GM18858 (cell line): Measurements from ENCODE around the gene RASGRP2.

Source experiments
- ATAC-seq: cut with Tn5 transposase; IDR thresholded peaks from one replicate; pipeline ENCODE4 v1.9.1; 2021; ENCODE audit not compliant: unreplicated experiment

Gene RASGRP2

GRCh38 chr11:64742087-64742888, 1.7 kb downstream of the RASGRP2 start:
- ATAC-seq: no peak

DNA sequence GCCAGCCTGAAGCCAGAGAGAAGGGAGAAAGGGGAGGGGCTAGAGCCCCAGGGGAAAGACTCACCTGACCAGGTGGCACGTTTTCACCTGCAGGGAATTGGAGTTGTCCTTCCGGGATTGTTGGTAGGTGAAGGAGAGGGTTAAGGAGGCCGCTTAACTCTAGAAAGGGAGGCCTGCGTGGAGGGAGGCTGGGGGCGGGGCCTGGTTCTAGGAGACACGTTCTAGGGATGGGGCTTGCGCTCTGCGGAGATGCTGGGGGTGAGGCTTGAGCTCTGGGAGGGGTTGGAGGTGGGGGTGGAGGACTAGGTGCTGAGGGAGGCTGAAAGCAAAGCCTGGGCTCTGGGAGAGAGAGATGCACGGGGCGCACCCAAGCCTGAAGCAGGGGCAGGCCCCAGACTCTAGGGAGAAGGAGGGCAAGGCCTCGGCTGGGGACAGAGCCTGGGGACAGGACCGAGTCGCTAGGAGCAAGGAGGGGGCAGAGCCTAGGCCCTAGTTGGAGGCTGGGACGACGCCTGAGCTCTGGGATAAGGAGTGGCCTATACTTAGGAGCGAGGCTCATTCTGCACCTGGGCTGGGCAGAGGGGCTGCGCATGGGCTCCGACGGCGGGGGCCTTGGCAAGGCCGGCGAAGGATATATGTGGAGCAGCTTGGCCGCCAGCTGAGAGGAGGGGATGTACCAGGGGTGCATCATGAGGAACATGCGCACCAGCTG, 2.4 kb downstream of the RASGRP2 start:
- no peak for ATAC-seq

- ATAC-seq: no peak
Measured at GRCh38 chr11:64739871-64740270, 4.1 kb downstream of the RASGRP2 start.

DNA sequence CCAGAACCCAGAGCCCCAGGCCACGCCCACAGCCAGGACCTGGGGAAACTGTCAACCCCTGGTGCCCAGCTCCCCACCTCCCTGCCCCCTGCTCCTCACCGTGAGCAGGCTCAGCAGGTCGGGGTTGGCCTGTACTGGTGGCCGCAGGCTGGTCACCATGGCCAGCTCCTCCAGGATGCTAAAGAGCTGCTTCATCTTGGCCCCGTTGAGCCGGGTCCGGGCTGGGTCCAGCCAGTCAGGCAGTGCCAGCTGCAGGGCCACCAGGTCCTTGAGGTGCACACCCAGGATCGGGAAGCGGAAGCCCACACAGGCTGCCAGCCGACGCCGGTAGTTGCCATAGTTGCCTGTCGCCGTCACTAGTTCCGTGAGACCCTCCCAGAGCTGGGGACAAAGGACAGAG, 7.3 kb downstream of the RASGRP2 start:
- no peak for ATAC-seq

DNA sequence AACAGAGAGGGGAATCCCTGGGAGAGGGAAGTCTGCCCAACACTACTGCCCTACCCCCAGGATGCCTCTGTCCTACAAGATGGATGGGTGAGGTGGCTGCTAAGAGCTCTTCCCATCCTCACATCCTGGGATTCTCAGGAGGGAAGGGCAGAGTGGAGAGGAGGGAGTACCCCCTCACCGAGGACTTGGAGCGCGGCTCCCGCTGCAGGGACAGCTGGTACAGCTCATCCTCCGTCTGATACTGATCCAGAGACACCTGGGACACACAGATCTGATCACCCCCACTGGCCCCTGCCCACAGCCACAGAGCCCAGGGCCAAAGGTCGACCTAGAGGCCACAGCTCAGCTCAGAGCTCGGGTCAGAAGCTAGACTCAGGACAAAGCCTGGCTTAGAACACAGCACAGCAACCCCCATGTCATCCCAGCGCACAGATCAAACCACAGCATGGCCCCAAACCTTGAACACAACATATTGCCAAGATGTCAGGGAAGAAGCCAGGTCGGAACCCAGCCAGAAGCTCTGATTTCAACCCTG, 8.2 kb downstream of the RASGRP2 start:
- ATAC-seq: no peak

DNA sequence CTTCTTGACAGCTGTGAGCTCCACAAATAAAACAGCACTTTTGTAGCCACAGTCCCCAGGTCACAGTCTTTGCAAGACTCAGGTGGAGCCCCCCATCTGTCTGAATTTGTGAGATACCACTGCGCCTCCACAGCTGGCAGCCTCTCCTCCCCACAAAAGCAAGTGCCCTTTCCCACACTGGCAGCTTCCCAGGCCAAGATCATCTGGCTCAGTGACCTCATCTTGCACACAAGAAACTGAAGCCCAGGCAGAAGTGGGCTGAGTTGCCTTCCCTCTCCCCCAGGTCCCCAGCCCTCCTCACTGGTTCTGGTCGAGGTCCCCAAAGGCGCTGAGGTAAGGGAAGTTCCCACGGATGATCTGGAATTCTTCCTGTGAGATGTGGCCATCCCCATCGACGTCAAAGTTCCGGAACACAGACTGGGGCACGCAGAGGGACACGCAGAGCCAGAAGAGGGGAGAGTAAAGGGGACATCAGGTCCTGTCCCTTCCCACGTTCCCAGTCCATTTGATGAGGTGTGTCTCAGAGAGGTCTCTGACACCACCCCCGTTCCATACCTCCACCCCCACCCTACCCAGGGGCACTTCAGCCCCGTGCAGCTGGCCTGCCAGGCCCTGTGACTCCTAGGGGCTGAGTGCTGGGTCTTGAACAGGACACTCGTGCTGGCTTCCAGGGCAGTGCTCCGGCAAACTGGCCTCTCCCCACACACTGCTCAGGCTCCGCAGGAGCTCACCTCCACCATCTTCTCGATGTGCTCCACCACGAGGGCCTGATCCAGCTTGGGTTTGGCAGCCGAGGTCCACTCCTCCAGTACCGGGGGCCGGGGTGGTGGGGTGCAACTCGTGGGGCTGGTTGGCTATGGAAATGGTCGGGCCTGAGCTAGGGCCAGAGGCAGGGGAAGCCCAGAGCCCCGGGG, 8.9 kb downstream of the RASGRP2 start:
- ATAC-seq: no peak

DNA sequence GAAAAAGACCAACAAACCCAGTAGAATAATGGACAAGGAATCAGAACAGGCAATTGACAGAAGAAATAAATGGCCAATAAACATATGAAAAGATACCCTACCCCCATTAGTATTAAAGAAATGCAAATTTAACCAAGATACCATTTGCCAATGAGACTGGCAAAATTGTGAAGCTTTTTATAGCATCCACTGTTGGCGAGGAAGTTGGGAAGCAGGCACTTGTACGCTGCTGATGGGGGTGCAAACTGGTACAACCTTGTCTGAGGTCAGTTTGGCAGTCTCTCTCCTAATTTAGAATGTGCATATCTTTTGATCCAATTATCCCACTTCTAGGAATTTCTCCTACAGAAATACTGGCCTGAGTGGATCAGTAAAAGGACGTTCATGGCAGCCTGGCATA, 12.3 kb downstream of the RASGRP2 start:
- no peak for ATAC-seq

DNA sequence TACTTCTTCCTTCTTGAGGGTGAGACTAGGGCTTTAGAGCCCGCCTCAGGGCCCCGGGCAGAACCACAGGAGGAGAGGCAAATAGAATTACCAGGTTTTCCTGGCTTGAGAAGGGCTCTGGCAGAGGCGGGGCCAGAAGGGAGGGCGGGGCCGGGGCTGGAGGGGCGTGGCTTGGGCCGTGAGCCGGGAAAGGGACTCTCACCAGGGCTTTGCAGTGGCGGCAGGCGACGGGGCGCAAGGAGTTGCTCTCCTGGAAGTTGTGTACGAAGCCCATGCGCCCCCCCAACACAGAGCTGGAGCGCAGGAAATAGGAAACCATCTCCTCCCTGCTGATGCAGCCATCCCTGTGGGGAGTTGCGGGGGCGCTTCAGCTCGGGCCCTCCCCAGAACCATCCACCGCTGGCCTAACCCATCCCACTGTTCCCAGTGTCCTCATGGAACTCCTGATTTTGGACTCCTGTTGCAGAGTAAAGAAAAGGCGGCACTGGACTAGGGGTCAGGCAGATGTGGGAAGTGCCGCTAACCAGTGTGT, 14.0 kb downstream of the RASGRP2 start:
- ATAC-seq: no peak

DNA sequence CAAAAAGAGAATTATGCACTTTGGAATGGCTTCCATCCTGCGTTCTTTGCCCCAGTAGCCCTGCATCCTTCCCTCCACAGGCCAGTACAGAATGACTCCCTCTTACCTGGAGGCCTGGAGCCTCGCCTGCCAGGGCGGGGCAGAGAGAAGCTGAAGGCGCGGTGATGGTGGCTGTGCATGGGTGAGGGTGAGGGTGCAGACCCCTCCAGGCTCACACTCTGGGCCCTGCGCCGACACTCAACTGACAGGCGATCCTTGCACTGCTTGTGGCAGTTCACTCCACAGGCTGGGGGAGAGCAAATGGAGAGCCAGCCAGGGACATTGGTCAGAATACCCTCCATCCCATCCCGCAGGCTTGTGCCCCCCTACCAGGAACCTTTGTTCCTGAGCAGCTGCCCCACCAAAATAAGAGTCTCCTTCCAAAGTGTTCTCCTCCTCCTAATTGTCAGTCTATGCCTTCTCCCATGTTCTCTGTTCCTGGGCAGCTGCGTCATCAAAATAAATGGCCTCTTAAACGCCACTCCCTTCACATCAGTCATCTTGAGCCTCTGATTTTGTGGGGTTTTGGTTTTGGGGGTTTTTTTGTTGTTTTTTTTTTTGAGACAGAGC, 15.1 kb downstream of the RASGRP2 start:
- no peak for ATAC-seq

DNA sequence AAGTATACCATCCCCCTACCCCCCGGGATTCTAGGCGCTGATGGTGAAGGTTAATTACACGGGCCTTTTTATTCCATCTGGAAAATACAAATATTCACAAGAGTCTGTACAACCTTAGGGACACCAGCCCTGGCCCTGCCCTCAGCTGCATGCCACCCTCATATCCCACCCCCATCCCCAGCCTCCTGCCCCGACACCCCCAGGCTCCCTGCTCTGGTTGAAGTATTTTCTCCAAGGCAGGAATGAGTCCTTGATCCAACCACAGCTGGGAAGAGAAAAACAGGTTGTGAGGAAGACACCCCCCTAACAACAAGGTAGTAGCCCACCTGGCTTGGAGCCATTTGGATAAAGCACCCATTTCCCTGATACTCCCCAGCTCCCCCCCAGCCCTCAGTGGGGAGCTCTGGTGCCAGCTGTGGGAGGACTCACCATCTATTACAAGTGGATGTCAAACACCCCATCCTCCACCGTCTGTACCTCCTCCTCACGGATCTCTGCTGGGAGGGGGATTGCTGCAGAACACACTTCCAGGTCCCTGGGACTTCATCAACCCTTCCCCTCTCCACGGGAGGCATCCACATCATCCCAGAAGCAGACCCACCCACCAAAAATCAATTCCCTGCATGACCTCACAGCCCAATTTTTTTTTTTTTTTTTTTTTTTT, 16.9 kb downstream of the RASGRP2 start:
- ATAC-seq: no peak

- no peak for ATAC-seq
Measured at GRCh38 chr11:64726211-64726641, 17.7 kb downstream of the RASGRP2 start.

DNA sequence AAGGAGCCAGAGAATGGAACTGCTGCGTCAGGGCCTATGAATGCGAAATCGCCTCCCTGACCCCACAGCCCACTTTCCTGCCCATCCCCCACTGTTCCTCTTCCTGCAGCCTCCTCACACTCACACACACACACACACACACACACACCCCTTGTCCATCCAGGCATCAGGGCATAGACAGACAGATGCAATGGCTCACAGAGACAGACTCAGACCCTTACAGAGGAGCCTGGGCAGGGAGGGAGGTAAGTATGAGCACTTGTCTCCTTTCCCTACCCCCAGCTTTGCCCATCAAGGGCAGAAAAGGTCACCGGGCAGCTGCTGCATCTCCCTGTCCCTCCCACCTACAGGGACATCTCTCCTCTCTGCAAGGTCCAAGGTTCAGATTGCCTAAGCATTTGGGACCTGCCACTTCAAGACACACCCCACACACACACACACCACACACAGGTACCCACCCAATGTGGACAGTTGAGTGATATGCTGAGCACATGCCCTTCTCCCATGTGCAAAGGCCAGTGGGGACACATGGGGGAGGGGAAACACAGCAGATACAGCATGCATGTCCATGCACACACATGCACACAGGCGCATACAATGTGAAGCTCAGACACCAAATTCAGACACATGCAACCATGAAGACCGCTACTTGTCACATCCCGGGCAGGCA, 18.9 kb downstream of the RASGRP2 start:
- ATAC-seq: no peak

GRCh38 chr11:64723907-64724862, 19.8 kb downstream of the RASGRP2 start:
- ATAC-seq: no peak

DNA sequence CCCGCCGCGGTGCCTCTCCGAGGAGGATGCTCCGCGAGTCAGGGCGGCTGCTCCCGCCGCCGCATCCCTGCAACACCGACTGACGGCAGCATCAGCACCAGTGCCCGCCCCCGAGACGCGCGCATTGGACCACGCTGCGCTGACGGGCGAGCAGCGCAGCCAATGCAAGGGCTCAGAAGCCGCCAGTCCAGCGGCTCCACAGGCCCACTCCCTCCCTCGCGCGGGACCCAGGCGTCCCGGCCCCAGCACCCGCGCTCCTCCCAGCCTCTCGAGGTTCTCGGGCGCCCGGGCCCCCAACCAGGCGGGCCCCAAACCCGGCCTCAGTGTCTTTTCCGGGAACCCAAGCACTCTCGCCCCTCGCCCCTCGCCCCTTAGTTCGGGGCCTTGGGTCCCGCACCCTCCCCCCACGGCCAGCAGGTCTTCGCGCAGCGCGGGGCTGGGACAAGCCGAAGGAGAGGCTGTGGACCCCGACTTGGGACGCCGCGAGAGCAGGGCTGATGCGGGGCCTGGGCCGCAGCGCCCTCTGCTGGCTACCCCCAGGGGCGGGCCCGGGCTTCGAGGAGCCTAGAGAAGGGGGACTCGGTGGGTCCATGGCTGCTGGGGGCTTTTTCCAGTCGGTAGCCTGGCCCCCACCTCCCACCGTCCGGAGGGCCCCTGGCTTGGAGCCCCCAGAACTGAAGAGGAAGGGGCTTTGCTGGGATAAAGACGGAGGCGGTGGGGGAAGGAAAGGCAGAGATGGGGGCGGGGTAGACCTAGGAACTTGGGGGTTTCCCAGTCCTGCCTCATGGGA, 20.6 kb downstream of the RASGRP2 start, which contains the start of gene NRXN2:
NRXN2 (minus strand) TSS at position 81 of the 790 bp plus-strand sequence. CDS start 9,498 bp downstream, outside the sequence.
- no peak for ATAC-seq

DNA sequence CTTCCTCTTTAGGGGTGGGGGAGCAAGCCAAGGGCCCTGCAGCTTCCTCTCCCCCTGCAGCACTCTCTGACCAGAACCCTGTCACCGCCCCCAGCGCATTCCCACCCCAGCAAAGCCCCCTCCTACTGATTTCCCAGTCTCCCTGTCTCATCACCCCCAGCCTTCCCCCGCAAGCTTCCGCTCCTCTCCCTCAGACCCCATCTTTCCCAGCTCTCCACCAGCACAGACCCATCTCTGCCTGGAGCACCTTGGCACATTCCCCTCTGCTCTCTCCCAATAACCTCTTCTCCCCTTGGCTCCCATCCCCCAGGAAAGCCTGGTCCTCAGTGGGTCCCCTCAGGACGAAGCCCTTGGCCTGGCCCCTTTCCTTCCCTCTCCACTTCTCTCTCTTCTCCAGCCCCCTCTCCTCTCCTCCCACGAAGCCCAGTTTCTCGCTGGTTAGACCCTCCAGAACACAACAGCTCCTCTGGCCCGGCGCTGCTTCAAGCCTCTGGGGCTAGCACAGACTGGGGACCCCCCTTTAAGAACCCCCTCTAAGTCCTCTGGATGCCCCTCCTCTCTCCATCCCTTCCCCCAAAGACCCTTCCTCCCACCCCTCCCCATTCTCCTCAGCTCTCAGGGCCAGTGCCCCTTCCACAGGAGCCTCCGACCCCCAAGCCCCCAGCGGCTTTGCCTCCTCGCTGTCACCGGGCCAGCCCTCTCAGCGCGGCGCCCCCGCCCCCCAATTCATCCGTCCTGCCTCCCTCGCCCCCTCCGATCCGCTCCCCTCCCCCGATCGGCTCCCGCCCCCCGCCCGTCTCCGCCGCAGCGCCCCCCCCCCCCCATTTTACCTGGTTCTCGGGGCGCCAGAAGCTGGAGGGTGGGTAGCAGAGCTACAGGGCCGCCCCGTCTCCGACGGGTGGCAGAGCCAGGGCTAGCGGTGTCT, 21.5 kb downstream of the RASGRP2 start:
- ATAC-seq: no peak

- no peak for ATAC-seq
Measured at GRCh38 chr11:64721359-64721699, 22.6 kb downstream of the RASGRP2 start.
